Epithelial cell of proximal tubule (primary cell): ENCODE measurements around the gene ART4. TPM values are rescaled to one million over a fixed set of nuclear protein-coding genes. Genes with fewer than 3 reads are reported as not detected.
A peak's percentile ranks its signal among the peaks of the same experiment; 100 is the strongest.

Source experiments
- DNase-seq: peaks from one replicate; pipeline ENCODE4 v3.0.0-alpha.2; 2011; ENCODE audit warnings: low read depth
- H3K4me3 ChIP-seq: 2 replicates; pipeline ENCODE4 v1.5.1; 2011; ENCODE audit warnings: low read depth, mild to moderate bottlenecking, low read length
- CTCF ChIP-seq: conservative IDR thresholded peaks from 2 replicates; pipeline ENCODE4 v1.5.1; 2012; ENCODE audit warnings: low read depth, mild to moderate bottlenecking, low read length
- total RNA-seq: library from RNA; depleted of rRNA; stranded (reverse); fragments of >200 nt; gene quantifications from 2 replicates; pipeline ENCODE4 v1.2.3, GENCODE V29; 2015

Gene ART4
- total RNA-seq, 1 donor from 2014 or later = not detected

- no peak for DNase-seq
- TF ChIP-seq CTCF = no peak
- no peak overlapping the region for H3K4me3 ChIP-seq
These were observed 2.8 kb upstream of the ART4 start for GRCh38 chr12:14846042-14846587.

- no peak for DNase-seq
- TF ChIP-seq CTCF = peak; percentile 84
These were observed 2.0 kb upstream of the ART4 start for GRCh38 chr12:14845350-14845750.

GRCh38 chr12:14844401-14844800, 1.1 kb upstream of the ART4 start:
- TF ChIP-seq CTCF = no peak
- no peak for DNase-seq
- H3K4me3 ChIP-seq = no peak overlapping the region

More at GRCh38 chr12:14845350-14845750, 2.0 kb upstream of the ART4 start:
- no peak overlapping the region for H3K4me3 ChIP-seq

- no peak for TF ChIP-seq CTCF
- H3K4me3 ChIP-seq = no peak overlapping the region
- no peak for DNase-seq
These were observed 1.0 kb downstream of the ART4 start for GRCh38 chr12:14842315-14842714.

GRCh38 chr12:14841761-14842160, 1.6 kb downstream of the ART4 start:
- TF ChIP-seq CTCF = no peak
- DNase-seq = peak; percentile 77
- H3K4me3 ChIP-seq = no peak overlapping the region

GRCh38 chr12:14840616-14841015, 2.7 kb downstream of the ART4 start:
- no peak for DNase-seq
- no peak for TF ChIP-seq CTCF
- H3K4me3 ChIP-seq = no peak overlapping the region

GRCh38 chr12:14839262-14839661, 4.1 kb downstream of the ART4 start:
- H3K4me3 ChIP-seq = no peak overlapping the region
- DNase-seq = no peak
- TF ChIP-seq CTCF = no peak
